Smooth muscle cell (in vitro differentiated cells): ENCODE results near the gene RERE. TPM values are rescaled to one million over a fixed set of nuclear protein-coding genes. Genes with fewer than 3 reads are reported as not detected.

ENCODE experiments used
- DNase-seq: peaks from one replicate; lab custom pipeline; 2025; ENCODE audit not compliant: unreplicated experiment; lab: John Stamatoyannopoulos, UW
- H2AFZ ChIP-seq: fragments of 200-600 bp; sonication (generic); 2 replicates; pipeline ENCODE4 v1.6.0; 2016; ENCODE audit warnings: antibody characterized with exemption, low read depth, mild to moderate bottlenecking
- H3F3A ChIP-seq: fragments of 200-600 bp; sonication (generic); 2 replicates; pipeline ENCODE4 v1.6.0; 2017; ENCODE audit warnings: antibody characterized with exemption, low read depth
- H3K27ac ChIP-seq: fragments of 200-600 bp; sonication (generic); 2 replicates; pipeline ENCODE4 v1.5.1; 2016; ENCODE audit warnings: low read depth, mild to moderate bottlenecking
- H3K27me3 ChIP-seq: fragments of 200-600 bp; sonication (generic); 2 replicates; pipeline ENCODE4 v1.6.1; 2016; ENCODE audit warnings: low read depth, mild to moderate bottlenecking
- H3K36me3 ChIP-seq: fragments of 200-600 bp; sonication (generic); 2 replicates; pipeline ENCODE4 v1.5.1; 2016; ENCODE audit warnings: low read depth
- H3K4me1 ChIP-seq: fragments of 200-600 bp; sonication (generic); 2 replicates; pipeline ENCODE4 v1.5.1; 2016; ENCODE audit warnings: low read depth
- H3K4me2 ChIP-seq: fragments of 200-600 bp; sonication (generic); 2 replicates; pipeline ENCODE4 v1.6.0; 2016; ENCODE audit warnings: mild to moderate bottlenecking
- H3K4me3 ChIP-seq: fragments of 200-600 bp; sonication (generic); 2 replicates; pipeline ENCODE4 v1.5.1; 2016; ENCODE audit warnings: mild to moderate bottlenecking
- H3K79me2 ChIP-seq: fragments of 200-600 bp; sonication (generic); 2 replicates; pipeline ENCODE4 v1.6.0; 2016; ENCODE audit warnings: low read depth, mild to moderate bottlenecking
- H3K9ac ChIP-seq: fragments of 200-600 bp; sonication (generic); 2 replicates; pipeline ENCODE4 v1.6.0; 2016; ENCODE audit warnings: low read depth
- H3K9me3 ChIP-seq: fragments of 200-600 bp; sonication (generic); replicated peaks from 2 replicates; pipeline ENCODE4 v1.5.1; 2016; ENCODE audit warnings: low read depth
- H4K20me1 ChIP-seq: fragments of 200-600 bp; sonication (generic); 2 replicates; pipeline ENCODE4 v1.6.0; 2016; ENCODE audit warnings: low read depth
- CTCF ChIP-seq: fragments of 200-600 bp; sonication (generic); IDR thresholded peaks from 2 replicates; pipeline ENCODE4 v1.5.1; 2017; ENCODE audit warnings: borderline replicate concordance, mild to moderate bottlenecking, antibody characterized with exemption; ENCODE audit not compliant: insufficient read depth, poor library complexity, severe bottlenecking
- WGBS: methylation state at CpG from one replicate; pipeline ENCODE4 v1.1.7; 2016; ENCODE audit warnings: low lambda C conversion rate; 5-methylcytosine and 5-hydroxymethylcytosine counted together
- polyA plus RNA-seq: library from polyadenylated mRNA; unstranded; fragments of >200 nt; fragmentation: Nextera tagmentation; extraction: Ambion mirVana; gene quantifications from 2 replicates; pipeline ENCODE4 v1.2.1, GENCODE V29; 2016
- total RNA-seq: library from RNA; depleted of rRNA; stranded (reverse); fragments of >200 nt; gene quantifications from 2 replicates; pipeline ENCODE4 v1.2.3, GENCODE V29; 2014

The RERE gene
- total and polyA plus RNA-seq, 2 experiments from 2014 or later, result 45.6 to 59.2 TPM

- no peak overlapping the region for H2AFZ ChIP-seq
- no peaks in the 10 kb centered on the region for H3F3A ChIP-seq
- no peak for TF ChIP-seq CTCF
- DNase-seq, result no peak
- peaks cover 27% of the 10 kb centered on the region for H4K20me1 ChIP-seq
- WGBS, result 84% methylated on average over 1 of the region's 1 CpG
- H3K27me3 ChIP-seq, result no peaks in the 10 kb centered on the region
- no peak overlapping the region for H3K4me2 ChIP-seq
- H3K4me1 ChIP-seq, result no peaks in the 10 kb centered on the region
- no peaks in the 10 kb centered on the region for H3K9me3 ChIP-seq
- H3K36me3 ChIP-seq, result no peaks in the 10 kb centered on the region
- H3K9ac ChIP-seq, result no peak overlapping the region
- H3K27ac ChIP-seq, result no peak overlapping the region
- H3K4me3 ChIP-seq, result no peak overlapping the region
- H3K79me2 ChIP-seq, result peaks cover 62% of the 10 kb centered on the region
Observed at GRCh38 chr1:8533907-8534306, 283.5 kb downstream of the RERE start.

GRCh38 chr1:8533124-8533523 lies 284.3 kb downstream of the RERE start:
- WGBS, result 96% methylated on average over 4 of the region's 4 CpGs
- peaks cover 7% of the 10 kb centered on the region for H3F3A ChIP-seq
- no peaks in the 10 kb centered on the region for H3K36me3 ChIP-seq
- no peak overlapping the region for H3K4me2 ChIP-seq
- peaks cover 65% of the 10 kb centered on the region for H3K79me2 ChIP-seq
- H2AFZ ChIP-seq, result no peak overlapping the region
- H3K27me3 ChIP-seq, result no peaks in the 10 kb centered on the region
- no peak for DNase-seq
- H3K4me3 ChIP-seq, result no peak overlapping the region
- H3K27ac ChIP-seq, result no peak overlapping the region
- no peak overlapping the region for H3K9ac ChIP-seq
- H3K4me1 ChIP-seq, result no peaks in the 10 kb centered on the region
- no peaks in the 10 kb centered on the region for H3K9me3 ChIP-seq
- peaks cover 21% of the 10 kb centered on the region for H4K20me1 ChIP-seq
- TF ChIP-seq CTCF, result no peak

GRCh38 chr1:8529901-8530300 lies 287.5 kb downstream of the RERE start:
- DNase-seq, result no peak
- H3K9me3 ChIP-seq, result no peaks in the 10 kb centered on the region
- H4K20me1 ChIP-seq, result peaks cover 22% of the 10 kb centered on the region
- no peak overlapping the region for H2AFZ ChIP-seq
- peaks cover 58% of the 10 kb centered on the region for H3K79me2 ChIP-seq
- no peaks in the 10 kb centered on the region for H3K36me3 ChIP-seq
- no peak overlapping the region for H3K27ac ChIP-seq
- peaks cover 25% of the 10 kb centered on the region for H3F3A ChIP-seq
- no peak for TF ChIP-seq CTCF
- 98% methylated on average over 3 of the region's 3 CpGs for WGBS
- H3K9ac ChIP-seq, result no peak overlapping the region
- H3K4me3 ChIP-seq, result no peak overlapping the region
- no peaks in the 10 kb centered on the region for H3K27me3 ChIP-seq
- H3K4me1 ChIP-seq, result peaks cover 19% of the 10 kb centered on the region
- H3K4me2 ChIP-seq, result no peak overlapping the region

GRCh38 chr1:8527941-8528340 lies 289.5 kb downstream of the RERE start:
- no peaks in the 10 kb centered on the region for H3K27me3 ChIP-seq
- no peaks in the 10 kb centered on the region for H3K36me3 ChIP-seq
- H4K20me1 ChIP-seq, result peaks cover 27% of the 10 kb centered on the region
- no peak for TF ChIP-seq CTCF
- no peak for DNase-seq
- H2AFZ ChIP-seq, result no peak overlapping the region
- no peak overlapping the region for H3K4me2 ChIP-seq
- 93% methylated on average over 4 of the region's 4 CpGs for WGBS
- no peaks in the 10 kb centered on the region for H3K9me3 ChIP-seq
- peaks cover 58% of the 10 kb centered on the region for H3K79me2 ChIP-seq
- no peak overlapping the region for H3K4me3 ChIP-seq
- H3K9ac ChIP-seq, result no peak overlapping the region
- H3F3A ChIP-seq, result peaks cover 26% of the 10 kb centered on the region
- H3K4me1 ChIP-seq, result peaks cover 22% of the 10 kb centered on the region
- peak overlapping the region; percentile 78 for H3K27ac ChIP-seq
